Activated CD4-positive, alpha-beta memory T cell treated with anti-CD3 and anti-CD28 coated beads for 36 hours (primary cell): Measurements from ENCODE around the gene CST8. TPM values are rescaled to one million over a fixed set of nuclear protein-coding genes. Genes with fewer than 3 reads are reported as not detected.

ENCODE experiments used
- CTCF ChIA-PET: fragments of 350-600 bp; sonication (Branson Sonifier 250); formaldehyde crosslinking; loops from one replicate; lab custom pipeline; 2021; ENCODE audit warnings: antibody characterized with exemption, inconsistent platforms; lab: Charles Lee
- POLR2A ChIA-PET: fragments of 350-600 bp; sonication (Branson Sonifier 250); formaldehyde crosslinking; loops from one replicate; lab custom pipeline; 2021; ENCODE audit warnings: antibody characterized with exemption; lab: Charles Lee
- DNase-seq: peaks from one replicate; pipeline ENCODE4 v3.0.0-alpha.2; 2020
- H3K27ac Mint-ChIP-seq: one replicate; pipeline ENCODE4 v1.8.0; 2021; ENCODE audit warnings: mixed read lengths
- H3K27me3 Mint-ChIP-seq: one replicate; pipeline ENCODE4 v1.8.0; 2021; ENCODE audit warnings: mixed read lengths
- H3K36me3 Mint-ChIP-seq: one replicate; pipeline ENCODE4 v1.8.0; 2021; ENCODE audit warnings: mixed read lengths
- H3K4me1 Mint-ChIP-seq: one replicate; pipeline ENCODE4 v1.8.0; 2021; ENCODE audit warnings: low read depth, mixed read lengths
- H3K4me3 Mint-ChIP-seq: one replicate; pipeline ENCODE4 v1.8.0; 2021; ENCODE audit warnings: mild to moderate bottlenecking, mixed read lengths
- H3K9me3 Mint-ChIP-seq: one replicate; pipeline ENCODE4 v1.8.0; 2021; ENCODE audit warnings: mixed read lengths
- intact Hi-C: fragments of 100-400 bp; cut with micrococcal nuclease; formaldehyde crosslinking; loops from one replicate; pipeline ENCODE4 v1.15.1; 2023
- total RNA-seq, 2 experiments: library from RNA; stranded (reverse); gene quantifications; one replicate each; pipeline ENCODE4 v1.2.3, GENCODE V29; 2021

CST8 gene
- total RNA-seq, 2 experiments from 2014 or later = not detected

- H3K27me3 Mint-ChIP-seq = peaks cover 7% of the 10 kb centered on the region
- CTCF ChIA-PET = no interaction called here
- H3K9me3 Mint-ChIP-seq = no peaks in the 10 kb centered on the region
- no peaks in the 10 kb centered on the region for H3K4me1 Mint-ChIP-seq
- no peak overlapping the region for H3K27ac Mint-ChIP-seq
- no peak overlapping the region for H3K4me3 Mint-ChIP-seq
- POLR2A ChIA-PET = no interaction called here
- intact Hi-C loops = no loop called here
- DNase-seq = no peak
- no peaks in the 10 kb centered on the region for H3K36me3 Mint-ChIP-seq
Observed at GRCh38 chr20:23477223-23477622, 13.7 kb upstream of the CST8 start.

DNA sequence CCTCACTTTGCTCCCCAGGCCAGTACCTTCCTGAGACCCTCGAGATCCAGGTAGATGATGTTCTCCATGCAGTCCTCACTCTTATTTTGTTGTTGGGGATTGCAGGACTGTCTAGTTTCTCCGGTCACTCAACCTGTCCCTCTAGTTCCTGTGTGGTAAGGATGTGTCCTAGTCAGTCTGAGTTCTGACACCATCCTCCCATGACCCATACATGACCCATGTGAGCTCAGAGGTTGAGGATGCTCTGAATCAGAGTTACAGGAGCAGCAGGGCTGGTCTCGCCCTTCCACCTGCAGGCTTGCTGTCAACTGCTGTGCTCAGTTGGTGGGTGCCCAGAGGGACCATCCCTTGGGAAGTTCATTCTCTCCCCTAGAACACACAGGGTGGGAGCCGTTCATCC, 11.9 kb upstream of the CST8 start:
- Mint-ChIP-seq H3K27ac (no peak overlapping the region), H3K9me3 (no peaks in the 10 kb centered on the region), H3K4me3 (no peak overlapping the region), H3K27me3 (peaks cover 3% of the 10 kb centered on the region), H3K36me3 (no peaks in the 10 kb centered on the region), H3K4me1 (no peaks in the 10 kb centered on the region)
- intact Hi-C loops = no loop called here
- POLR2A ChIA-PET = no interaction called here
- no peak for DNase-seq
- CTCF ChIA-PET = no interaction called here

DNA sequence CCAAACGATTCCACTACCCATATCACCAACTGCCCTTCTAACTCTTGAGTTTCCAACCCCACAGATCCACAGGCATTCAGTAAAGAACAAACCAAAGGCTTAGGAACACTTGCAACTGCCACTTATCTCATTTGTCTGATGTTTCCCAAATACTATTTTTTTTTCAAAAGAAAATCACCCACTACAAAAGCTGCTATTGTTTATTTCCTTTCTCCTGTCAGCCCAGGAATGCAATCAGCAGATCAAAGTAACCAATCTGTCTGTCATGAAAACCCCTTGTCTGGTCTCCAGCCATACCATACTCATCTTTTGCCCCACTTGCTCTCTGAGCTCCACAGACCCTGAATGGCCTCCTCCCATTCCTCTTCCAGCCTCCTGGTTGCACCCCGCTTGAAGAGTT, 8.8 kb upstream of the CST8 start:
- H3K9me3 Mint-ChIP-seq = no peaks in the 10 kb centered on the region
- no peak overlapping the region for H3K4me3 Mint-ChIP-seq
- peaks cover 4% of the 10 kb centered on the region for H3K27me3 Mint-ChIP-seq
- ChIA-PET CTCF (no interaction called here), POLR2A (no interaction called here)
- H3K27ac Mint-ChIP-seq = no peak overlapping the region
- intact Hi-C loops = no loop called here
- no peaks in the 10 kb centered on the region for H3K4me1 Mint-ChIP-seq
- no peaks in the 10 kb centered on the region for H3K36me3 Mint-ChIP-seq
- no peak for DNase-seq

DNA sequence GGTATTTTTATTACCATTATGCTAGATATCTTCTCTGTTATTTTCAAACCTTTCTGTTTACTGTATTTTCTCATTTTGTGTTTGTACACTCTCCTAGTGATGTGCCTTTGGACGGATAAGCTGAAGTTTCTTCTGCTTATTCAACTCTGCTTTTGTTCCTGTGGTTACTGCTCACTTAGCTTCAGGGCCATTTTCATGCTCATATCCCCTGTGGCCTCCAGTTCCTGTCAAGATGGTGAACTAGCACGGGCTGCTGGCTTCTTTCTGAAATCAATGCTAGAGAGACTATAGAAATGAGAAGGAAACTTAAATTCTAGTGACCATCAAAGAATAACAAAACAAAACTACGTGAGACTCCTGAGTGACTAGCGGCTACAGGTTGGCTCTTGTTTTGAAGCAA, 6.8 kb upstream of the CST8 start:
- DNase-seq = no peak
- Mint-ChIP-seq H3K27ac (no peak overlapping the region), H3K27me3 (peaks cover 4% of the 10 kb centered on the region), H3K4me1 (no peaks in the 10 kb centered on the region), H3K36me3 (no peaks in the 10 kb centered on the region), H3K4me3 (no peak overlapping the region), H3K9me3 (no peaks in the 10 kb centered on the region)
- ChIA-PET CTCF (no interaction called here), POLR2A (no interaction called here)
- intact Hi-C loops = no loop called here

- POLR2A ChIA-PET = no interaction called here
- Mint-ChIP-seq H3K36me3 (no peaks in the 10 kb centered on the region), H3K4me3 (no peak overlapping the region), H3K4me1 (no peaks in the 10 kb centered on the region), H3K27me3 (peaks cover 2% of the 10 kb centered on the region), H3K27ac (no peak overlapping the region), H3K9me3 (no peaks in the 10 kb centered on the region)
- CTCF ChIA-PET = no interaction called here
- intact Hi-C loops = no loop called here
- DNase-seq = no peak
Observed at GRCh38 chr20:23488470-23488869, 2.4 kb upstream of the CST8 start.

DNA sequence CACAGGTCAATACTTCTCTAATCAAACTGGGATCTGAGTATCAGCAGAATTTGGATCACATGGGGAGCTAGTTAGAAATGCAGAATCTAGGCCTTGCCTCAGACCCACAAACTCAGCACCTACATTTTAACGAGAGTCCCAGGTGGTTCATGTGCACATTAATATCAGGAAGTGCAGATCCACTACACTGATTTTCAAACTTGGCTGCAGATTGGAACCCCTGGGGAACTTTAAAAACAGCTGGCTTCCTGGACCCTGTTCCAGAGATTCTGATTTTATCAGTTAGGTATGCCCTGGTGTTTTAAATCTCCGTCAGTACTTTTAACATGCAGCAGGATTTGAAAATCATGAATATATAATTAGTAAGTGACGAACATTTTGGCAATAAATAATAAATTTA, 1.9 kb upstream of the CST8 start:
- intact Hi-C loops = no loop called here
- Mint-ChIP-seq H3K4me3 (no peak overlapping the region), H3K27ac (no peak overlapping the region), H3K4me1 (no peaks in the 10 kb centered on the region), H3K9me3 (no peaks in the 10 kb centered on the region), H3K27me3 (peaks cover 2% of the 10 kb centered on the region), H3K36me3 (no peaks in the 10 kb centered on the region)
- ChIA-PET CTCF (no interaction called here), POLR2A (no interaction called here)
- DNase-seq = no peak

DNA sequence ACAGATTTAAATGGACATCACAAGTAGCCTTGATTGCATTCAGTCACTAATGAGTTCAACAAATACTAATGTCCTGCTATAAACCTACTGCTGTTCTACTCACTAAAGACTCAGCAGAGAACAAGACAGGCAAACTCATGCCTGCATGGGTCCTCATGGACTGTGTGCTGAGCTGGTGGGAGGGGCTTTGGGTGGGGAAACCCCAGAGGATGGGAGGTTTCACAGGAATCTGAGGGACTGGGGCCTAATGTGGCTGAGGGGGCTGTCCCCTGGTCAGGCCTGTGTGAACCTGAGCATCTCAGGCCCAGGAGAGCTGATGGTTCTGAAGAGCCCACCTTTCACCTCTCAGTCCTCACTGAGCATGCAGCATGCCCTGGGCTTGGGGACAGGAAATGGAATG, 1.4 kb downstream of the CST8 start:
- CTCF ChIA-PET = no interaction called here
- H3K9me3 Mint-ChIP-seq = peaks cover 11% of the 10 kb centered on the region
- intact Hi-C loops = loop anchor here (10.0 kb wide), 2 partner anchors 67 to 347 kb away; partner anchors contain the start of gene NAPB
- no peaks in the 10 kb centered on the region for H3K27me3 Mint-ChIP-seq
- no peak overlapping the region for H3K4me3 Mint-ChIP-seq
- POLR2A ChIA-PET = no interaction called here
- peaks cover under 1% of the 10 kb centered on the region for H3K4me1 Mint-ChIP-seq
- H3K27ac Mint-ChIP-seq = no peak overlapping the region
- DNase-seq = peak; percentile 19
- H3K36me3 Mint-ChIP-seq = no peaks in the 10 kb centered on the region

GRCh38 chr20:23493172-23493772, 2.4 kb downstream of the CST8 start:
- no peak overlapping the region for H3K27ac Mint-ChIP-seq

GRCh38 chr20:23497536-23497935, 6.6 kb downstream of the CST8 start:
- Mint-ChIP-seq H3K27ac (no peak overlapping the region), H3K9me3 (peaks cover 17% of the 10 kb centered on the region), H3K4me1 (peaks cover 6% of the 10 kb centered on the region), H3K4me3 (no peak overlapping the region), H3K36me3 (no peaks in the 10 kb centered on the region), H3K27me3 (peaks cover 23% of the 10 kb centered on the region)
- ChIA-PET CTCF (no interaction called here), POLR2A (interaction anchor here (0.9 kb wide), 1 partner anchor 78 kb away, joined by 4 read pairs; no protein-coding TSS in a partner anchor)
- peak; percentile 35 for DNase-seq
- intact Hi-C loops = loop anchor here (1.0 to 10.0 kb wide), 4 partner anchors 32 to 353 kb away; partner anchors contain the start of gene NAPB

More at GRCh38 chr20:23493172-23493772, 2.4 kb downstream of the CST8 start:
- POLR2A ChIA-PET = no interaction called here
- intact Hi-C loops = loop anchor here (10.0 kb wide), 2 partner anchors 68 to 348 kb away; partner anchors contain the start of gene NAPB
- Mint-ChIP-seq H3K36me3 (no peaks in the 10 kb centered on the region), H3K9me3 (peaks cover 17% of the 10 kb centered on the region), H3K27me3 (peaks cover under 1% of the 10 kb centered on the region), H3K4me3 (no peak overlapping the region), H3K4me1 (peaks cover 6% of the 10 kb centered on the region)
- DNase-seq = no peak
- CTCF ChIA-PET = no interaction called here

DNA sequence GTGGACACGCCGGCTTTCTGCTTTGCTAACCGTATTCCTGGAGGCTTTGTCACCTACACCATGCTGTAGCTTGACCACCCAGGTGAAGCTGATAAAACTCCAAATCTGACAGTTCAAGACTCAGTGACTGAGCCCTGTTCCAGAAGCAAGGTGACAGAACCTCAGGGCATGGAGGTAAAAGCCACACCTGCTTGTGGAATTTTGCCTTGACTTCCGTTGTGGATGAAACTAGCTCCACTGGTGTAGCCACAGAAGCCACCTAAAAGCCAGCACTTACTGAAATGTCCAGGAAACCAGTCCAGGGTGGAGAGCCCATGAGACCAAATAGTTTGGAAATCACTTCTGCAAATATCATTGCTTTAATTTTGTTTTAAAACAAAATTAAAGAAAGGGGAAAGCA, 11.0 kb downstream of the CST8 start:
- no peak overlapping the region for H3K27ac Mint-ChIP-seq
- H3K36me3 Mint-ChIP-seq = no peaks in the 10 kb centered on the region
- ChIA-PET CTCF (no interaction called here), POLR2A (no interaction called here)
- intact Hi-C loops = no loop called here
- peaks cover 9% of the 10 kb centered on the region for H3K9me3 Mint-ChIP-seq
- H3K4me1 Mint-ChIP-seq = peaks cover 6% of the 10 kb centered on the region
- H3K27me3 Mint-ChIP-seq = peaks cover 28% of the 10 kb centered on the region
- no peak for DNase-seq
- H3K4me3 Mint-ChIP-seq = no peak overlapping the region

DNA sequence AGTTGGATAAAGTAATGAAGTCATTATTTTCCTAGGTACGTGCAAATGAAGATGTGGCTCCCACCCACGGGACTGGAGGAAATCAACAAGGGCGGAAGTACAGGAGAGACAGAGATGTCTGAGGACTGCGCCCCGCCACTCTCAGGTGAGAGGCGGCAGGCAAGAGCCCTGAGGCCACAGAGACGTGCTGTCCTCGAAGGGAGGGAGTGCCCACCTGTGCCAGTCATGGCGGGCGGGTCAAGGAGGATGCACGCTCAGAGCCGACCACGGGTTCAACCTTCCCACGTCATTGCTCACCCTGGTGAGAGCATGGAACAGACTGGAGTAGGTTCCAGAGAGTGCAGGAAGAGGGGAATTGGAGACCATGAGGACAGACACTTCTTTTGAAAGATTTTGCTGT, 12.7 kb downstream of the CST8 start:
- POLR2A ChIA-PET = no interaction called here
- Mint-ChIP-seq H3K36me3 (no peaks in the 10 kb centered on the region), H3K4me3 (no peak overlapping the region), H3K27me3 (peaks cover 26% of the 10 kb centered on the region), H3K27ac (no peak overlapping the region), H3K4me1 (no peaks in the 10 kb centered on the region), H3K9me3 (no peaks in the 10 kb centered on the region)
- CTCF ChIA-PET = no interaction called here
- DNase-seq = no peak
- intact Hi-C loops = no loop called here

GRCh38 chr20:23507346-23507745, 16.4 kb downstream of the CST8 start:
- Mint-ChIP-seq H3K4me1 (no peaks in the 10 kb centered on the region), H3K4me3 (no peak overlapping the region), H3K27me3 (peaks cover 9% of the 10 kb centered on the region), H3K36me3 (no peaks in the 10 kb centered on the region), H3K9me3 (no peaks in the 10 kb centered on the region), H3K27ac (no peak overlapping the region)
- CTCF ChIA-PET = no interaction called here
- intact Hi-C loops = no loop called here
- no peak for DNase-seq
- POLR2A ChIA-PET = no interaction called here

DNA sequence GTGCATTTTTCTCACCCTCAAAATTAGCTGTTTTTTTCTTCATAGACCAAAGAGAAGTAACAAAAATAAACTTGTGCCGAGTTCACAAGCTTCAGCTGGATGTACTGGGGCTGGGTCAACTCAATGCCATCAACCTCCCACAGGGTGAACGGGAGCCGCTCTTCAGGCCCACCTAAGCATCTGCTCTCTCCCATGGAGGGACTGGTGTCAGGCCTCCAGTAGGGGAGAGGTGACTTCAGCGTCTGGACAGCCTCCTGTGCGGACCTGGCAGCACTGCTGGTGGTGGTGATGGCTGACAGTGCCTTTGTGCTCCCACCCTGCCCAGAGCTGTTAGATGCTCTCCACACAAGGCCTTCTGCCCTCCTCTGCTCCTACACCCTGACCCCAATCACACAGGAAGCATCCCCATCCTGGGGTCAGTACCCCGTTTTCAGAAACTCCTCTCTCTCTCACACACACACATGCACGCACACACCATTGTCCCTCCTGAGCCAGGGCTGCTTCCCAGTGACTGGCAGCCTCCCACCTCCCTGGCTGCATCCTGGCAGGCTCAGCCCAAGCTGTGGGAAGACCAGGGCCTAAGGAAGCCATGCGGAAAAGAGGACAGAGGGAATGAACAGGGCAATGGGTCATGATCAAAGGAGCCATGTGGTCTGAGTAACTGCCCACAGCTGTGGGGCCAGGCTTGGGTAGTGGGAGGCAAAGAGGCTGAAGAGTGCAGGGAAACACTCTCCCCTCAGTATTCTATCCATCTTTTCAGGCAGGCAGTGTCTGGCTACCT, 17.7 kb downstream of the CST8 start:
- intact Hi-C loops = no loop called here
- Mint-ChIP-seq H3K9me3 (no peaks in the 10 kb centered on the region), H3K27ac (no peak overlapping the region), H3K4me1 (no peaks in the 10 kb centered on the region), H3K4me3 (no peak overlapping the region), H3K36me3 (no peaks in the 10 kb centered on the region), H3K27me3 (peaks cover 4% of the 10 kb centered on the region)
- CTCF ChIA-PET = no interaction called here
- DNase-seq = no peak
- POLR2A ChIA-PET = no interaction called here
